MM.1S (cell line): ENCODE results near the gene CCDC81.

Source experiments
- DNase-seq: peaks from one replicate; pipeline ENCODE4 v3.0.0-alpha.2; 2015
- H2AFZ ChIP-seq: fragments of 300-600 bp; sonication (generic); 2 replicates; pipeline ENCODE4 v1.6.0; 2016; ENCODE audit warnings: antibody characterized with exemption, low read length
- H3F3A ChIP-seq: fragments of 300-600 bp; sonication (generic); 2 replicates; pipeline ENCODE4 v1.6.1; 2016; ENCODE audit warnings: mild to moderate bottlenecking, antibody characterized with exemption, low read length, moderate library complexity, mixed read lengths; ENCODE audit not compliant: insufficient read depth
- H3K27ac ChIP-seq: fragments of 300-600 bp; sonication (generic); 2 replicates; pipeline ENCODE4 v1.5.1; 2016; ENCODE audit warnings: mild to moderate bottlenecking, low read length
- H3K27me3 ChIP-seq: fragments of 300-600 bp; sonication (generic); replicated peaks from 2 replicates; pipeline ENCODE4 v1.6.0; 2016; ENCODE audit warnings: low read length; ENCODE audit not compliant: insufficient read depth
- H3K36me3 ChIP-seq: fragments of 300-600 bp; sonication (generic); replicated peaks from 2 replicates; pipeline ENCODE4 v1.6.1; 2016; ENCODE audit warnings: mild to moderate bottlenecking, low read length, mixed read lengths; ENCODE audit not compliant: insufficient read depth
- H3K4me1 ChIP-seq: fragments of 300-600 bp; sonication (generic); 2 replicates; pipeline ENCODE4 v1.6.1; 2016; ENCODE audit warnings: low read length, mixed read lengths
- H3K4me2 ChIP-seq: fragments of 300-600 bp; sonication (generic); 2 replicates; pipeline ENCODE4 v1.6.0; 2016; ENCODE audit warnings: low read depth, low read length
- H3K4me3 ChIP-seq: fragments of 300-600 bp; sonication (generic); 2 replicates; pipeline ENCODE4 v1.5.1; 2016; ENCODE audit warnings: low read length, mixed read lengths
- H3K79me2 ChIP-seq: fragments of 300-600 bp; sonication (generic); 2 replicates; pipeline ENCODE4 v1.6.1; 2016; ENCODE audit warnings: mixed run types, low read length, mixed read lengths
- H3K9ac ChIP-seq: fragments of 300-600 bp; sonication (generic); 2 replicates; pipeline ENCODE4 v1.6.1; 2016; ENCODE audit warnings: low read length, mixed read lengths
- H3K9me2 ChIP-seq: fragments of 300-600 bp; sonication (generic); replicated peaks from 2 replicates; pipeline ENCODE4 v1.6.1; 2016; ENCODE audit warnings: mild to moderate bottlenecking, low read length, mixed read lengths; ENCODE audit not compliant: insufficient read depth
- H3K9me3 ChIP-seq: fragments of 300-600 bp; sonication (generic); replicated peaks from 2 replicates; pipeline ENCODE4 v1.6.1; 2016; ENCODE audit warnings: mild to moderate bottlenecking, low read length, mixed read lengths; ENCODE audit not compliant: insufficient read depth
- H4K20me1 ChIP-seq: fragments of 300-600 bp; sonication (generic); 2 replicates; pipeline ENCODE4 v1.6.1; 2016; ENCODE audit warnings: mild to moderate bottlenecking, low read length, moderate library complexity, mixed read lengths; ENCODE audit not compliant: insufficient read depth
- EZH2 ChIP-seq: fragments of 300-600 bp; sonication (generic); optimal IDR thresholded peaks from 2 replicates; pipeline ENCODE3; 2017; ENCODE audit warnings: low read depth, mild to moderate bottlenecking, antibody characterized with exemption, low read length, mixed read lengths
- EZH2phosphoT487 ChIP-seq: fragments of 300-600 bp; sonication (generic); IDR thresholded peaks from 2 replicates; pipeline ENCODE4 v1.6.1; 2018; ENCODE audit warnings: antibody characterized with exemption, low read length
- TF ChIP-seq, protein P1 (sequence below): fragments of 300-600 bp; sonication (generic); IDR thresholded peaks from 2 replicates; pipeline ENCODE4 v1.5.1; 2016; ENCODE audit warnings: antibody characterized with exemption, low read length, mixed read lengths

Gene CCDC81

DNA sequence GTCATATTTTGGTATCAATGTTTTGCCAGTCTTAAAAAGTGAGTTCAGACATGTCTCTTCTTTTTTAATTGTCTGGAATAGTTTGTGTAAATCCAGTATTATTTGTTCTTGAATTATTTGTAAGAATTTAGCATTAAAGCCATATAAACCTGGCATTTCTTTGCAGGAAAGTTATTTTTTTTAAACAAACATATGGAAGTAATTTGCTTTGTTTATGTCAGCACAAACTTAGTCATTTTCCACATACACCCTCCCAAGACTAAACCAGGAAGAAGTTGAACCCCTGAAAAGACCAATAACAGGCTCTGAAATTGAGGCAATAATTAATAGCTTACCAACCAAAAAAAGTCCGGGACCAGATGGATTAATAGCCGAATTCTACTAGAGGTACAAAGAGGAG, 9.1 kb upstream of the CCDC81 start:
- Histone ChIP-seq H3K36me3 (no peaks in the 10 kb centered on the region), H3K4me2 (no peak overlapping the region), H3K4me1 (no peaks in the 10 kb centered on the region), H3K4me3 (no peak overlapping the region), H3F3A (no peaks in the 10 kb centered on the region), H2AFZ (no peak overlapping the region), H3K27me3 (no peaks in the 10 kb centered on the region), H3K9me2 (no peaks in the 10 kb centered on the region), H3K9ac (no peak overlapping the region), H3K79me2 (no peaks in the 10 kb centered on the region), H3K27ac (no peak overlapping the region), H4K20me1 (no peaks in the 10 kb centered on the region), H3K9me3 (no peaks in the 10 kb centered on the region)
- TF ChIP-seq EZH2 (no peak), EZH2phosphoT487 (no peak)
- TF ChIP-seq, protein P1, sequence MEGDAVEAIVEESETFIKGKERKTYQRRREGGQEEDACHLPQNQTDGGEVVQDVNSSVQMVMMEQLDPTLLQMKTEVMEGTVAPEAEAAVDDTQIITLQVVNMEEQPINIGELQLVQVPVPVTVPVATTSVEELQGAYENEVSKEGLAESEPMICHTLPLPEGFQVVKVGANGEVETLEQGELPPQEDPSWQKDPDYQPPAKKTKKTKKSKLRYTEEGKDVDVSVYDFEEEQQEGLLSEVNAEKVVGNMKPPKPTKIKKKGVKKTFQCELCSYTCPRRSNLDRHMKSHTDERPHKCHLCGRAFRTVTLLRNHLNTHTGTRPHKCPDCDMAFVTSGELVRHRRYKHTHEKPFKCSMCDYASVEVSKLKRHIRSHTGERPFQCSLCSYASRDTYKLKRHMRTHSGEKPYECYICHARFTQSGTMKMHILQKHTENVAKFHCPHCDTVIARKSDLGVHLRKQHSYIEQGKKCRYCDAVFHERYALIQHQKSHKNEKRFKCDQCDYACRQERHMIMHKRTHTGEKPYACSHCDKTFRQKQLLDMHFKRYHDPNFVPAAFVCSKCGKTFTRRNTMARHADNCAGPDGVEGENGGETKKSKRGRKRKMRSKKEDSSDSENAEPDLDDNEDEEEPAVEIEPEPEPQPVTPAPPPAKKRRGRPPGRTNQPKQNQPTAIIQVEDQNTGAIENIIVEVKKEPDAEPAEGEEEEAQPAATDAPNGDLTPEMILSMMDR: no peak
- no peak for DNase-seq

DNA sequence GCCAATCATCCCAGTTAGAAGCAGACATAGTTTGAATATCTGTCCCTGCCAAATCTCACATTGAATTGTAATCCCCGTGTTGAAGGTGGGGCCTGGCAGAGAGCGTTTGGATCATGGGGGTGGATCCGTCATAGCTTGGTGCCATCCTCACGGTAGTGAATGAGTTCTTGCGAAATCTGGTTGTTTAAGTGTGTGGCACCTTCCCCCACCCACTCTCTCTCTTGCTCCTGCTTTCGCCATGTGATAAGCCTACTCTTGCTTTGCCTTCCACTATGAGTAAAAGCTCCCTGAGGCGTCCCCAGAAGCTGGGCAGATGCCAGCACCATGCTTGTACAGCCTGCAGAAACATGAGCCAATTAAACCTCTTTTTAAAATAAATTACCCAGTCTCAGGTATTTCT, 5.0 kb upstream of the CCDC81 start:
- TF ChIP-seq, protein P1: no peak
- TF ChIP-seq EZH2phosphoT487 (no peak), EZH2 (no peak)
- Histone ChIP-seq H3K27me3 (no peaks in the 10 kb centered on the region), H3K9me2 (no peaks in the 10 kb centered on the region), H3K9me3 (no peaks in the 10 kb centered on the region), H3K27ac (no peak overlapping the region), H3K36me3 (no peaks in the 10 kb centered on the region), H3K4me1 (no peaks in the 10 kb centered on the region), H4K20me1 (no peaks in the 10 kb centered on the region), H3K79me2 (no peaks in the 10 kb centered on the region), H3K4me2 (no peak overlapping the region), H2AFZ (no peak overlapping the region), H3K9ac (no peak overlapping the region), H3K4me3 (no peak overlapping the region), H3F3A (no peaks in the 10 kb centered on the region)
- DNase-seq: no peak

DNA sequence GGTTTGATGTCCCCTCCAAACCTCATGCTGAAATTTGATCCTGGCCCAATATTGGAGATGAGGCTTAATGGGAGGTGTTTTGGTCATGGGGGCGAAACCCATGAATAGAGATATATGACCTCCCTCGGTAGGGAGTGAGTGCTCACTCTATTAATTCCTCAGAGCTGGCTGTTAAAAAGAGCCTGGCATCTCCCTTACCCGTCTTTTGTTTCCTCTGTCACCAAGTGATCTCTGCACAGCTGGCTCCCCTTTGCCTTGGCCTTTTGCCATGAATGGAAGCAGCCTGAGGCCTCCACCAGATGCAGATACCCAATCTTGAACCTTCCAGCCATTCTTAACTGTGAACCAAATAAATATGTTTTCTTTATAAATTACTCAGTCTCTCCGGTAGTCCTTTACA, 4.5 kb upstream of the CCDC81 start:
- Histone ChIP-seq H3K36me3 (no peaks in the 10 kb centered on the region), H3K9me2 (no peaks in the 10 kb centered on the region), H3K9ac (no peak overlapping the region), H3K4me1 (no peaks in the 10 kb centered on the region), H3K27me3 (no peaks in the 10 kb centered on the region), H3K4me2 (no peak overlapping the region), H3K79me2 (no peaks in the 10 kb centered on the region), H2AFZ (no peak overlapping the region), H3K27ac (no peak overlapping the region), H3K4me3 (no peak overlapping the region), H4K20me1 (no peaks in the 10 kb centered on the region), H3K9me3 (no peaks in the 10 kb centered on the region), H3F3A (no peaks in the 10 kb centered on the region)
- DNase-seq: no peak
- TF ChIP-seq EZH2phosphoT487 (no peak), EZH2 (no peak)
- TF ChIP-seq, protein P1: no peak
